Forelimb muscle (tissue), 1 donor: Measurements from ENCODE around the gene RMND1. TPM values are rescaled to one million over a fixed set of nuclear protein-coding genes. Genes with fewer than 3 reads are reported as not detected.

ENCODE experiments used
- polyA plus RNA-seq: library from polyadenylated mRNA; unstranded; fragments of 120-200 nt; gene quantifications from one replicate; pipeline ENCODE4 v1.2.1, GENCODE V29; 2013; ENCODE audit not compliant: insufficient read length

RMND1 gene
- polyA plus RNA-seq, 1 donor = 20.4 TPM

Other genes with a start within 250 kb of the RMND1 start
- 105 TPM for gene AKAP12, start 212.2 kb downstream of the RMND1 start, polyA plus RNA-seq
- 9.5 TPM for gene ZBTB2, start 60.6 kb downstream of the RMND1 start, polyA plus RNA-seq
- gene CCDC170, start 41.9 kb upstream of the RMND1 start, polyA plus RNA-seq = 0.49 TPM